Subcutaneous adipose tissue (tissue), 4 donors: ENCODE measurements around the gene B2M. TPM values are rescaled to one million over a fixed set of nuclear protein-coding genes. Genes with fewer than 3 reads are reported as not detected.

Experiments
- CTCF ChIP-seq: fragments of 450-650 bp; IDR thresholded peaks from one replicate; pipeline ENCODE4 v1.5.1; 2016; ENCODE audit warnings: low read depth, mild to moderate bottlenecking, control low read depth, antibody characterized with exemption, moderate library complexity
- small RNA-seq: library from RNA; depleted of rRNA; stranded (forward); fragments of <200 nt; gene quantifications from one replicate; pipeline ENCODE3, GENCODE V24; 2016
- total RNA-seq, 4 donors: library from RNA; depleted of rRNA; stranded (reverse); fragments of >200 nt; gene quantifications; one replicate each; pipeline ENCODE4 v1.1.0, GENCODE V29; 2016

B2M gene
- total RNA-seq, 4 donors from 2014 or later: 2,790 to 8,596 (median 3,870) TPM

GRCh38 chr15:44736181-44736765 lies 25.0 kb downstream of the B2M start, which contains the start of gene TRIM69:
Gene TRIM69 (plus strand): TSS chr15:44736528. CDS start chr15:44736705, 177 bp downstream.
- no peak for TF ChIP-seq CTCF

GRCh38 chr15:44738340-44738984 lies 27.1 kb downstream of the B2M start:
- TF ChIP-seq CTCF: no peak

- TF ChIP-seq CTCF: no peak
These were observed 42.0 kb downstream of the B2M start for GRCh38 chr15:44753345-44753744.

- TF ChIP-seq CTCF: no peak
These were observed 51.9 kb downstream of the B2M start for GRCh38 chr15:44763187-44763586.

- no peak for TF ChIP-seq CTCF
These were observed 52.5 kb downstream of the B2M start for GRCh38 chr15:44763848-44764247.

- no peak for TF ChIP-seq CTCF
These were observed 53.7 kb downstream of the B2M start for GRCh38 chr15:44765036-44765435.

Small RNA genes within 50 kb of the gene (small RNA-seq; reads per million reads assigned to genes)
- gene RF00019: 0.49 reads per million

Other genes with a start within 250 kb of the B2M start
- gene EIF3J, start 174.4 kb upstream of the B2M start, total RNA-seq: 100 to 1,000 TPM in 1 of 4 donors, 10 to 100 TPM in 3; 49.3 to 115 (median 54.5) TPM
- gene SPG11, start 47.9 kb upstream of the B2M start, total RNA-seq: 100 to 1,000 TPM in 3 of 4 donors, 10 to 100 TPM in 1; 85.9 to 108 (median 103) TPM
- gene PATL2, start 194 bp upstream of the B2M start, total RNA-seq: 1 to 10 TPM in 3 of 4 donors, under 1 TPM in 1; 0.65 to 2.5 (median 2.1) TPM
- 10 to 100 TPM; 14.2 to 17.3 (median 14.9) TPM for gene TRIM69, start 25.0 kb downstream of the B2M start, total RNA-seq
- gene TERB2, start 245.2 kb downstream of the B2M start, total RNA-seq: not detected